Esophagus squamous epithelium (tissue), 4 donors: ENCODE measurements around the gene CCNL2.

ENCODE experiments used
- CTCF ChIP-seq, 6 experiments: fragments of 450-650 bp in 4 of 6; fragments of 200-600 bp in 2 of 6; sonication (generic) in 2 of 6; IDR thresholded peaks; one replicate each; pipeline ENCODE4 v1.5.1; 2016 to 2019; ENCODE audit warnings: antibody characterized with exemption in 6 of 6, mild to moderate bottlenecking in 4 of 6, moderate library complexity in 4 of 6
- POLR2A ChIP-seq, 4 donors: fragments of 450-650 bp; IDR thresholded peaks; one replicate each; pipeline ENCODE4 v1.6.1; 2017; ENCODE audit warnings: antibody characterized with exemption in 4 of 4, mild to moderate bottlenecking in 4 of 4, moderate library complexity in 3 of 4

- TF ChIP-seq CTCF (IDR thresholded peaks at IDR 0.05), result peak; percentile 18 to 75 (median 30)
- TF ChIP-seq POLR2A (IDR thresholded peaks at IDR 0.05), result no peak
Observed at GRCh38 chr1:1402072-1402900, 3.2 kb upstream of the CCNL2 start.
